Subcutaneous abdominal adipose tissue (tissue), 5 donors: ENCODE measurements around the gene SCLY.

Experiments
- H3K27ac ChIP-seq: one replicate; pipeline ENCODE4 v1.7.0; 2013; ENCODE audit warnings: low read depth, mild to moderate bottlenecking, inconsistent platforms, low read length, moderate library complexity
- H3K27me3 ChIP-seq, 5 donors: one replicate each; pipeline ENCODE4 v1.7.0; 2013; ENCODE audit warnings: low read length in 5 of 5, inconsistent platforms in 1 of 5; ENCODE audit not compliant: control insufficient read depth in 5 of 5, insufficient read depth in 4 of 5
- H3K36me3 ChIP-seq, 5 donors: one replicate each; pipeline ENCODE4 v1.7.0; 2013; ENCODE audit warnings: low read length in 5 of 5; ENCODE audit not compliant: control insufficient read depth in 5 of 5, insufficient read depth in 5 of 5
- H3K4me1 ChIP-seq, 5 donors: one replicate each; pipeline ENCODE4 v1.7.0; 2013; ENCODE audit warnings: low read length in 5 of 5, mild to moderate bottlenecking in 3 of 5, moderate library complexity in 1 of 5; ENCODE audit not compliant: control insufficient read depth in 5 of 5, insufficient read depth in 5 of 5
- H3K4me3 ChIP-seq, 5 donors: one replicate each; pipeline ENCODE4 v1.7.0; 2013; ENCODE audit warnings: low read length in 5 of 5, low read depth in 1 of 5
- H3K9ac ChIP-seq, 5 donors: one replicate each; pipeline ENCODE4 v1.7.0; 2013; ENCODE audit warnings: low read length in 5 of 5, mild to moderate bottlenecking in 4 of 5, moderate library complexity in 3 of 5
- H3K9me3 ChIP-seq, 5 donors: one replicate each; pipeline ENCODE4 v1.7.0; 2013; ENCODE audit warnings: low read length in 5 of 5; ENCODE audit not compliant: control insufficient read depth in 5 of 5
- donor health status: healthy.
- donor health status: healthy.
- donor health status: healthy.
- donor health status: healthy.
- donor health status: healthy.

Gene SCLY

DNA sequence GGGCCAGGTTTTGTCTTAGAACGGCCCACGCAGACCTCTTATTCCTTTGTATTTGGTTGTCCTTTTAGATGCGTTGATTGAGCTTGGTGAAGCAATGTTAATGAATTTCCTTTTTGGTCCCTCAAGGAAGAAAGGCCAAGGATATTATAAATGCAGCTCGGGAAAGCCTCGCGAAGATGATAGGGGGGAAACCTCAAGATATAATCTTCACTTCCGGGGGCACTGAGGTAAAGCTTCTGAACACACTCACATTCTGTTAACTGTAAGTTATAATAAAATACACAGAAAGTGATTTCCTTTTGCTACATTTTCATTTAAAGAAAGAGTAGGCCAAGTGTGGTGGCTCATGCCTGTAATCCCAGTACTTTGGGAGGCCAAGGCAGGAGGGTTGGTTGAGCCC lies 7.1 kb downstream of the SCLY start:
- Histone ChIP-seq H3K4me1 (peaks cover 0 to 5% (median 0%) of the 10 kb centered on the region in 5 donors), H3K9me3 (peaks cover 0 to 4% (median 2%) of the 10 kb centered on the region in 5 donors), H3K27ac (no peak overlapping the region), H3K4me3 (no peak overlapping the region), H3K27me3 (no peaks in the 10 kb centered on the region), H3K9ac (no peak overlapping the region), H3K36me3 (peaks cover 10 to 41% (median 23%) of the 10 kb centered on the region in 5 donors)

DNA sequence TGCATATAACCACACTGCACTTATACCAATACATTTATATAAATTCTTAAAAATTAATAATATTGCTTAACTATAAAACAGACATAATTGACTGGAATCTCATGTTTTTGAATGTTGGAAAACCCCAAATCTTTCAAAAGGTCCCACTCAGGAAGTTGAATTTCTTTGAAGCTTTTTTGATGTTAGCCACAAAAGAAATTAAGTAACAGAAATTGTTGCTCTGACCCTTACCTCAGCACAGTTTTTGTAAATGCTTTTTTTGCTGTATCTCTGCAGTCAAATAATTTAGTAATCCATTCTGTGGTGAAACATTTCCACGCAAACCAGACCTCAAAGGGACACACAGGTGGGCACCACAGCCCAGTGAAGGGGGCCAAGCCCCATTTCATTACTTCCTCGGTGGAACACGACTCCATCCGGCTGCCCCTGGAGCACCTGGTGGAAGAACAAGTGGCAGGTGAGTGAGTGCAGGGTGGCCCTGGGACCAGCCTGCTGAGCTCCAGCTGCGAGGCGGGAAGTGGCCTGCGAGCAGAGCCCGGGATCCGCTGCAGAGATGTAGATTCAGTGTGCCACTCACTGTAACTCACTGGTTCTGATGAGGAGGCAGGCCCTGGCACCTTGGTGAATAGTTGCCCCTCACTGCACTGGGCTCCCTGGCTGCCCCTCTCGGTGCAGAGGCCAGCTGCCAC lies 8.4 kb downstream of the SCLY start:
- H3K4me1 ChIP-seq = peaks cover 0 to 5% (median 0%) of the 10 kb centered on the region in 5 donors
- no peak overlapping the region for H3K9ac ChIP-seq
- H3K27ac ChIP-seq = no peak overlapping the region
- H3K27me3 ChIP-seq = no peaks in the 10 kb centered on the region
- H3K36me3 ChIP-seq = peaks cover 15 to 41% (median 23%) of the 10 kb centered on the region in 5 donors
- H3K4me3 ChIP-seq = no peak overlapping the region
- H3K9me3 ChIP-seq = peaks cover 0 to 4% (median 2%) of the 10 kb centered on the region in 5 donors

DNA sequence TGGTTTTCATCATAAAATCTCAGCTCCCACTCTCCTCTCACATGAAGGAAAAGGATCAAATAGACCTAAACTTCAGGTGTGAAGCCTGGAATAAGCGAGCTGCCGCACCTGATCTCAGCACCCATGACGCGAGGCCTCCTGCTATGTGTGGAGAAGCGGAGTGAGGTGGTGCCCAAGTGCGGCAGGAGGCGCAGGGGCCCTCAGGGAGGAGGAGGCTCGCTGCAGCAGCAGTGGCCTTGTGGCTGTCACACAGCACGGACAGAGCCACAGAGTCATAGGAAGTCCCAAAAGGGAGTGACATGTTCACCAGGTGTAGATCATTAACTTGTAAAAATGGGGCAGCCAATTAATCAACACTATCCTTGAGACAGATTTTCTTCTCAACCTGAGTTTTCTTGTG lies 9.1 kb downstream of the SCLY start:
- Histone ChIP-seq H3K27ac (no peak overlapping the region), H3K9me3 (peaks cover 0 to 4% (median 2%) of the 10 kb centered on the region in 5 donors), H3K9ac (no peak overlapping the region), H3K36me3 (peaks cover 15 to 36% (median 21%) of the 10 kb centered on the region in 5 donors), H3K4me1 (peaks cover 0 to 5% (median 0%) of the 10 kb centered on the region in 5 donors), H3K4me3 (no peak overlapping the region), H3K27me3 (no peaks in the 10 kb centered on the region)

DNA sequence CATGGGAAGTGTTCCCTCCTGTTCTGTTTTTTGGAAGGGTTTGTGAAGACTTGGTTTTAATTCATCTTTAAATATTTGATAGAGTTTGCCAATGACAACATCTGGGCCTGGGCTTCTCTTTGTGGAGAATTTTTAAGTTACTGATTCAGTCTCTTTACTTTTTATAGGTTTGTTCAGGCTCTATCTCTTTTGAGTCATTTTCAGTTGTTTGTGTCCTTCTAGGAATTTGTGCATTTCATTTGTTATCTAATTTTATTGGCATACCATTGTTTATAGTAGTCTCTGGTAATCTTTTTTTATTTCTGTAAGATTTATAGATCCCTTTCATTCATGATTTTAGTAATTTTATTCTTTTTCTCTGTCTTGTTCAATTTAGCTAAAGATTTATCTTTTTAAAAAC lies 14.6 kb downstream of the SCLY start:
- Histone ChIP-seq H3K27me3 (no peaks in the 10 kb centered on the region), H3K4me1 (no peaks in the 10 kb centered on the region)

DNA sequence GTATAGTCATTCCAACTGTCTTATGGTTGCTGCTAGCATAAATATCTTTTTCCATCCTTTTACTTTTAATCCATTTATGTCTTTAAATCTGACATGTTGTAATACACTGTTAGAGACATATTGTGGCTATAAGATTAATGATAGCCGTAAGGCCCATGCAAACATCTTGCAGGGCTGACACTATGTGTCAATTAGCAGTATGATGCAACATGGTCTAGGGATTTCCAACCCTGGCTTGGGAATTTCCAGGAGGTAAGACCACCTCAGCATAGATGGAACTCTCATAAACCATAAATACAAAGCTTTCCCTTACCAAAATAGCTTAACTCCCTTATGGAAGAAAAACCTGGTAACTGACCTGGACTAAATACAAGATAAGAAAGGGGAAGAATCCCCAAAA lies 16.5 kb downstream of the SCLY start:
- H3K9me3 ChIP-seq = peaks cover 0 to 3% (median 2%) of the 10 kb centered on the region in 5 donors
- H3K27ac ChIP-seq = no peak overlapping the region
- no peak overlapping the region for H3K4me3 ChIP-seq

More for the DNA sequence above, 14.6 kb downstream of the SCLY start:
- Histone ChIP-seq H3K9ac (no peak overlapping the region), H3K27ac (no peak overlapping the region), H3K4me3 (no peak overlapping the region), H3K9me3 (peaks cover 0 to 4% (median 2%) of the 10 kb centered on the region in 5 donors), H3K36me3 (peaks cover 0 to 14% (median 7%) of the 10 kb centered on the region in 5 donors)

DNA sequence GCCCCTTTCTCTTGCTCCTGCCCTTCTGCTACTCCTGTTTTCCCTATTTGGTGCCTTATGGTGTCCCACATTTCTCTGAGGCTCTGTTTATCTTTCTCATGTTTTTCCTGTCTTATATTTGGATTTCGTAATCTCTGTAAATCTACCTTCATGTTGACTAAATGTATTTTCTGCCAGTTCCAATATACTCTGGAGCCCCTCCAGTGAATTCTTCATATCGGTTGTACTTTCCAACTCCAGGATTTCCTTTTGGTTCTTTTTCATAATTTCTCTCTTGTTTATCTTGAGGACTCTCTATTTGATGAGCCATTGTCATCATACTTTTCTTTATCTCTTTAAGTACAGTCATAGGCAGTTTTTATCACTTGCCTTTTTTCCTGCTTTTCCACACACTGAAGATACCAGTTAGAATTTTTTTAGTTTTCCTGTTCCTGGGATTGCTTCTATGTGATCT lies 19.1 kb downstream of the SCLY start:
- H3K27ac ChIP-seq = no peak overlapping the region
- H3K9me3 ChIP-seq = no peaks in the 10 kb centered on the region
- H3K9ac ChIP-seq = no peak overlapping the region
- no peak overlapping the region for H3K4me3 ChIP-seq
- no peaks in the 10 kb centered on the region for H3K27me3 ChIP-seq
- no peaks in the 10 kb centered on the region for H3K4me1 ChIP-seq
- peaks cover 0 to 38% (median 28%) of the 10 kb centered on the region in 5 donors for H3K36me3 ChIP-seq

More for the DNA sequence above, 16.5 kb downstream of the SCLY start:
- H3K36me3 ChIP-seq = peaks cover 10 to 21% (median 10%) of the 10 kb centered on the region in 5 donors
- H3K27me3 ChIP-seq = no peaks in the 10 kb centered on the region
- H3K9ac ChIP-seq = no peak overlapping the region
- H3K4me1 ChIP-seq = no peaks in the 10 kb centered on the region

DNA sequence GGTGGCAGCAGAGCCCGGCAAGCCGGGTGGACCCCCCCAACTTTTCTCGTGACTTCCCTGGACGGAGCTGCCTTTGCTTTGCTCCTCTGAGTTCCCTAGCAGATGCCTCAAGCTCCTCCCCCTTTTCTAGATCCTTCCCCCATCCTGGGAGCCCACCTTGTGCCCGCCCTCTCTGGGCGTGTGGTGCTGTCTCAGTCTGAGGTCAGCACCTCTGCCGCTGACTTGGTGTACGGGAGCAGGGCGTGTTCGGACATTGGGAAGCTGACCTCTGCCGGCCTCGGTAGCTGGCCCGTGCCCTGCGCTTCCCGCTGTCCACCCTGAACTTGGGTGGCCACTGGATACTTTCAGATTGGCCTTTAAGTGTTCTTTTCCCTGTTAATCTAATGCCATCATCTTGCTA lies 19.7 kb downstream of the SCLY start:
- Histone ChIP-seq H3K36me3 (peaks cover 0 to 38% (median 28%) of the 10 kb centered on the region in 5 donors), H3K4me1 (no peaks in the 10 kb centered on the region), H3K4me3 (no peak overlapping the region), H3K27ac (no peak overlapping the region), H3K9me3 (no peaks in the 10 kb centered on the region), H3K27me3 (no peaks in the 10 kb centered on the region), H3K9ac (no peak overlapping the region)

DNA sequence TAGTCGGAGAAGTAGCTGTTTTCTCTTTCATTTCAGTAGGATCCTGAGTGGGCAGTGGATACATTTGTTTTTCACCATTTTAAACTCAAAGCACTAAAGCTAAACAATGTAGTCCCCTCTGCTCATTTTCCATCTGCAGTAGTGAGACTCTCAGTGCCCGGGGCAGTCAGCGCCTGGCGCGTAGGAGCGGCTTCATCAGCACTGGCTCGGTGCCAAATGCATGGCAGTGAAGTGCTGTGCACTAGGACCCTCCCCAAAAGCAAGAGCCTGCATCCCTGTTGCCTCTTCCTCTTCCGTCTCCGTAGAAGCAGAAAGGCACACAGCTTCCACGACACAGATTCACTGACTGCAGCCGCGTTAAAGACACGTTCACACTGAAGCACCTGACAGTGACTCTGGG lies 20.3 kb downstream of the SCLY start:
- Histone ChIP-seq H3K9ac (no peak overlapping the region), H3K27ac (no peak overlapping the region), H3K4me3 (no peak overlapping the region), H3K9me3 (no peaks in the 10 kb centered on the region), H3K4me1 (no peaks in the 10 kb centered on the region), H3K36me3 (peaks cover 0 to 38% (median 28%) of the 10 kb centered on the region in 5 donors), H3K27me3 (no peaks in the 10 kb centered on the region)

DNA sequence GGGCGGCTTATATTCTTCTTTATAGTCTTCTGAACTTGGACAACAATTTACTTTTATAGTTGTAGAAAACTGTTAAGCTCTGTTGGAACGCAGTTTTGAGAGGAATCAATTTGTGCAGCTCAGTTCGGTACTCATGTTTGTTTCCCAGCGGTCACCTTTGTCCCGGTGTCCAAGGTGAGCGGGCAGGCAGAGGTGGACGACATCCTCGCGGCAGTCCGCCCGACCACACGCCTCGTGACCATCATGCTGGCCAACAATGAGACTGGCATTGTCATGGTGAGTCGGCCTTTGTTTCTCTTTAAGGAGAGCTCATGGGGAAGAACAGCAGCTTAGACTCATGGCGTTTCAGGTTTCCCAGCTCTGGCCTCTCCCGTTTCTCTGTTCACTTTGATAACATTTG lies 20.8 kb downstream of the SCLY start:
- no peaks in the 10 kb centered on the region for H3K27me3 ChIP-seq
- H3K4me1 ChIP-seq = no peaks in the 10 kb centered on the region
- peaks cover 0 to 38% (median 28%) of the 10 kb centered on the region in 5 donors for H3K36me3 ChIP-seq
- H3K9me3 ChIP-seq = no peaks in the 10 kb centered on the region
- no peak overlapping the region for H3K4me3 ChIP-seq
- H3K9ac ChIP-seq = no peak overlapping the region
- no peak overlapping the region for H3K27ac ChIP-seq

DNA sequence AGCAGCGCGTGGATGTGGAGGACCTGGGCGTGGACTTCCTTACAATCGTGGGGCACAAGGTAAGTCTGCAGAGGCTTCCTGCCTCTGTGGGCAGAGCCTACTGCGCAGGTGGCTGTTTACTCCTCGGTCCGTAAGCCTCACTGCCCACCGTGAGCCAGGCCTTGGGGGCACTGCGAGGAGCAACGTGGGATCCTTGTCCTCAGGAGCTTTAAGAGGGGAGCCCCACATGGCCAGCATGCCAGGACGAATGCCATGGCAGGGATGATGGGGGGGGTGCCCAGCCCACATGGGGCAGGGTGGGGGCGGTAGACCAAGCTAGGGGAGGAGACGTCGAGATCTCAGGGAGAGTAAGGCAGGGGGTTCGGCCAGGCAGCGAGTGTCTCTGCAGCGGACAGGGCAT lies 21.4 kb downstream of the SCLY start:
- H3K9me3 ChIP-seq = no peaks in the 10 kb centered on the region
- H3K4me3 ChIP-seq = no peak overlapping the region
- no peak overlapping the region for H3K27ac ChIP-seq
- H3K9ac ChIP-seq = no peak overlapping the region
- H3K27me3 ChIP-seq = no peaks in the 10 kb centered on the region
- H3K4me1 ChIP-seq = no peaks in the 10 kb centered on the region
- H3K36me3 ChIP-seq = peaks cover 0 to 38% (median 28%) of the 10 kb centered on the region in 5 donors
